ENCODE results near the gene SF3B4.

SF3B4 gene, protein sequence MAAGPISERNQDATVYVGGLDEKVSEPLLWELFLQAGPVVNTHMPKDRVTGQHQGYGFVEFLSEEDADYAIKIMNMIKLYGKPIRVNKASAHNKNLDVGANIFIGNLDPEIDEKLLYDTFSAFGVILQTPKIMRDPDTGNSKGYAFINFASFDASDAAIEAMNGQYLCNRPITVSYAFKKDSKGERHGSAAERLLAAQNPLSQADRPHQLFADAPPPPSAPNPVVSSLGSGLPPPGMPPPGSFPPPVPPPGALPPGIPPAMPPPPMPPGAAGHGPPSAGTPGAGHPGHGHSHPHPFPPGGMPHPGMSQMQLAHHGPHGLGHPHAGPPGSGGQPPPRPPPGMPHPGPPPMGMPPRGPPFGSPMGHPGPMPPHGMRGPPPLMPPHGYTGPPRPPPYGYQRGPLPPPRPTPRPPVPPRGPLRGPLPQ

DNA sequence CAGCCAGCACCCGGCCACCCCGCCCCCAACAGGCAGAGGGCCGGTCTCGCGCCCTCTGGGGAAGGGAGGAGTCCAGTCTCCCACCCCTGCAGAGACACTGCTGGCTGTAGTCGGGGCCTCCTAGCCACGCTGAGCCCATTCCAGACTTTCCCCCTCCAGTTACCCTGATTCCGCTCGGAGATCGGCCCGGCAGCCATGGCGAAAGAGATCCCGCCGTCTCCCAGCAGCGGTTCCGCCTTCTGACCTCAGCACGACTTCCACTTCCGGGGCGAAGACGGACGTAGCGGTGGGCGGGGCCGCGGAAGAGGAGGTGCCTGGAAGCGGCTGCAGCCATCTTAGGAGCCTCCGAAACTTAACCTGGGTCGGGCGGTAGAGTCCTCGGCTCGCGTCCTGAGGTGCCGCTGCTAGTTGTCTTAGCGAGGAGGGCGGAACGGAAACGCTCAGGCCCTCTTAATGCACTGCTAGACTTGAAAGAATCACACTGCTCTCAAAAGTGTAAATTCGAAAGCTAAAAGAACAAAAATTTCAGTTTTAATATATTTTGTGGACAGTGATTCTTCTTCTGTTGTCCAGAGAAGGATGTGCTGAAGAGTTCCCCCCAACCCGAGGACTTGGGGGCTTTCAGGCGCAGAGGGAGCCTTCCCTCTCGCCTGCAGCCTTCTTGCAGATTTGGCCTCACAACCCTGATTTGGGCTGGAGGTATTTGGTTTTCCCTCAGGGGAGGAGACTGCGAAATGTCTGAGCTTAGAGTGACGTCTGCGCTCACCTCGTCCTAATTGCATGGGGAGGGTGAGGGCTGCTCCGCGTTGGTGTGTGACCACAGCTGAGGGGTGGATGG lies at the start of gene SF3B4:
TSS of gene SF3B4 (minus strand) at position 241 of the 838 bp plus-strand sequence. CDS start at position 197, 44 bp downstream.
- TF ChIP-seq, protein P1, sequence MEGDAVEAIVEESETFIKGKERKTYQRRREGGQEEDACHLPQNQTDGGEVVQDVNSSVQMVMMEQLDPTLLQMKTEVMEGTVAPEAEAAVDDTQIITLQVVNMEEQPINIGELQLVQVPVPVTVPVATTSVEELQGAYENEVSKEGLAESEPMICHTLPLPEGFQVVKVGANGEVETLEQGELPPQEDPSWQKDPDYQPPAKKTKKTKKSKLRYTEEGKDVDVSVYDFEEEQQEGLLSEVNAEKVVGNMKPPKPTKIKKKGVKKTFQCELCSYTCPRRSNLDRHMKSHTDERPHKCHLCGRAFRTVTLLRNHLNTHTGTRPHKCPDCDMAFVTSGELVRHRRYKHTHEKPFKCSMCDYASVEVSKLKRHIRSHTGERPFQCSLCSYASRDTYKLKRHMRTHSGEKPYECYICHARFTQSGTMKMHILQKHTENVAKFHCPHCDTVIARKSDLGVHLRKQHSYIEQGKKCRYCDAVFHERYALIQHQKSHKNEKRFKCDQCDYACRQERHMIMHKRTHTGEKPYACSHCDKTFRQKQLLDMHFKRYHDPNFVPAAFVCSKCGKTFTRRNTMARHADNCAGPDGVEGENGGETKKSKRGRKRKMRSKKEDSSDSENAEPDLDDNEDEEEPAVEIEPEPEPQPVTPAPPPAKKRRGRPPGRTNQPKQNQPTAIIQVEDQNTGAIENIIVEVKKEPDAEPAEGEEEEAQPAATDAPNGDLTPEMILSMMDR (IDR thresholded peaks at IDR 0.05; ENCODE audit: low read depth, low read length, missing control alignments), result peak; percentile 5
- in situ Hi-C loops (cut with HindIII; ENCODE audit: low sequenced_read_pairs), result no loop called here
- H3K4me3 ChIP-seq (ENCODE audit: low read depth, low read length), result peak within 1 kb of the TSS; percentile 97
- DNase-seq (ENCODE audit: low read depth), result peak; percentile 80

DNA sequence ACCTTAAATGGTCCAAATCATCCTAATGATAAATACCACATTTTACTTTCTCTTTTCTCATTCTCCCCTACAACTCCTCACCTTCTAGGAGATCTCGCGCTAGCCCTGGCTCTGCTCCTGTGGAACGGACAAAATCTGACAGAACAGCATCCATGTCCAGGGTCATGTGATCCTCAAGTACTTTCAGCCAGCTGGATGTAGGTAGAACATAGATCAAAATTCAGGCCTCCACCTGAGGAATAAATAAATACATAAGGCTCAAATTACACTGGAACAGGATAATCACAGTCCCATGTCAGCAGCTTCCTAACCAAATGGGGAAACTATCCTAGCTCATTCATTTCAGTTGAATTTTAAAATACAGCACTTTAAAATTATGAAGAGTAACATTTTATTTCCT lies 49.7 kb upstream of the SF3B4 start:
- in situ Hi-C loops (cut with HindIII; ENCODE audit: low sequenced_read_pairs), result no loop called here
- TF ChIP-seq, protein P1 (IDR thresholded peaks at IDR 0.05; ENCODE audit: low read depth, low read length, missing control alignments), result no peak
- H3K4me3 ChIP-seq (ENCODE audit: low read depth, low read length), result no peak overlapping the region
- no peak for DNase-seq (ENCODE audit: low read depth)

DNA sequence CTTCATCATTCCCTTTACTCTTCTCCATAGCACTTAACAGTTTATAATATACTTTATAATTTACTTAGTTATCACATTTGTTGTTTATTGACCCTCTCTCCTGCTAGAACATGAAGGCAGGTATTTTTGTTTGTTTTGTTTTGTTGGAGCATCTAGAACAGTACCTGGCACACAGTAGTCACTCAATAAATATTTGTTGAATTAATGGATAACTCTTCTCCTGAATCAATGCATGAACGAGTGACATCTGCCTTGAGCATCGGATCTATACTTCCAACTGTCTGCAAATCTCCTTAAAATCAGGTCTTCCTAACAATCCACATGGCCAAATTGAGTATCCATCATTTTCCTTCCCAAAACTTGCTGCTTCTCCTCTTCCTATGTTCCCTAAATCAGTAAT lies 44.9 kb upstream of the SF3B4 start:
- no peak for DNase-seq (ENCODE audit: low read depth)
- no peak overlapping the region for H3K4me3 ChIP-seq (ENCODE audit: low read depth, low read length)
- in situ Hi-C loops (cut with HindIII; ENCODE audit: low sequenced_read_pairs), result no loop called here
- TF ChIP-seq, protein P1 (IDR thresholded peaks at IDR 0.05; ENCODE audit: low read depth, low read length, missing control alignments), result no peak

DNA sequence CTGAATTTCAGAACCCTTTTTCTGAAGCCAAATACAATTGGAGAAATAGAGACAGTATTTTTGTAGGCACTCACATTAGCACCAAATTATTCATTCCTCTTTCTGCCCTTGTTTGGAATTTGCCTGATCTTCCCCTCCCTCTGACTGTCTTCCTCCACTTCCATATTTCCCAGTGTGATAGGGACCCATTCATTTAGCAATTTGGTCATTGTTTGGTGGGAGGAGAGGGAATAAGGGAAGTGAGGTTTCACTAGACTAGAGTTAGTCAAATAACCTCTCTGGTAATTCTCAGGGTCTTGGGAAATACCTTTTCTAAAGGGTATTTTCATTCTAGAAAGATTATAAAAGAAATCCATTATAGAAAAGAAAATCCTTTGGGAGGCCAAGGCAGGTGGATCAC lies 40.0 kb upstream of the SF3B4 start:
- DNase-seq (ENCODE audit: low read depth), result no peak
- H3K4me3 ChIP-seq (ENCODE audit: low read depth, low read length), result no peak overlapping the region
- in situ Hi-C loops (cut with HindIII; ENCODE audit: low sequenced_read_pairs), result no loop called here
- TF ChIP-seq, protein P1 (IDR thresholded peaks at IDR 0.05; ENCODE audit: low read depth, low read length, missing control alignments), result no peak

DNA sequence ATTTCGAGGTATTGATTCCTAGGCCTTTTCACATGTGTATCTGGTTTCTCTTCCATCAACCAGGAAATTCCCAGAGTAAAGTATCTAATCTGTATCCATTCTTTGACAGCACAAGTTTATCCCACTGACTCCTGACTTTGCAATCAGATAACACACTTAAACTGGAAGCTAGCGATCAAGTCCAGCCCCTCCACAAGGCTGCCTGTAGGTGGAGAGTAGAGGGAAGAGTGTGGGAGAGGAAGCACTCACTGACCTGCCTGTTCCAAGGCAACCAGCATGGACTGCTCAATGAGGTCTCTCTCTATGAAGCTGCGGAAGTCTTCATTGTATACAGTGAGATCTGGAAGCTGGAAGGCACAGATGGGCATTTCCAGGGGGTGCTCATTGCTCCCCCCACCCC lies 39.4 kb upstream of the SF3B4 start:
- TF ChIP-seq, protein P1 (IDR thresholded peaks at IDR 0.05; ENCODE audit: low read depth, low read length, missing control alignments), result peak; percentile 2
- H3K4me3 ChIP-seq (ENCODE audit: low read depth, low read length), result no peak overlapping the region
- no peak for DNase-seq (ENCODE audit: low read depth)
- in situ Hi-C loops (cut with HindIII; ENCODE audit: low sequenced_read_pairs), result no loop called here

DNA sequence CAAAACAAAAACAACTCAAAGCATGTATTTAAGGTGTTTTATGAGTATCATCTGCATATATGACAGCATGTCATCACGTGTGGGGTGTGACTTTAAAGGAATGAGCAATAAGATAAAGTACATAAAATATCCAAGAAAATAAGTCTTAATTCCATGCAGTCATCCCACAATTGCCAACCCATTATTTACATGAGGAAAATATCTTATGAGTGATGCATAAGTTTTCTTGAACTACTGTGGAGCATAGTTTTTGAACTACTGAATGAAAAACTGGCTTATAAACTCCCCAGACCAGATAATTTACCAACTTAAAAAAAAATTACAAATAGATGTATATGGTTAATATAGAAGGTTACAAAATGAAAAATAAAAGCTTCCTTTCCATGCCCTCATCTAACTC lies 38.8 kb upstream of the SF3B4 start:
- DNase-seq (ENCODE audit: low read depth), result no peak
- TF ChIP-seq, protein P1 (IDR thresholded peaks at IDR 0.05; ENCODE audit: low read depth, low read length, missing control alignments), result no peak
- no peak overlapping the region for H3K4me3 ChIP-seq (ENCODE audit: low read depth, low read length)
- in situ Hi-C loops (cut with HindIII; ENCODE audit: low sequenced_read_pairs), result no loop called here
